Epidermal melanocyte (primary cell): ENCODE measurements around the gene CRTC1.
"Not testable (repeated sequence)": the region's sequence is repeated elsewhere in the genome, so short reads cannot be mapped to it uniquely, and the experiment has no call there.

ENCODE experiments used
- DNase-seq: peaks from one replicate; pipeline ENCODE4 v3.0.0; 2011; ENCODE audit warnings: low spot score; ENCODE audit not compliant: insufficient read length

CRTC1 gene

DNA sequence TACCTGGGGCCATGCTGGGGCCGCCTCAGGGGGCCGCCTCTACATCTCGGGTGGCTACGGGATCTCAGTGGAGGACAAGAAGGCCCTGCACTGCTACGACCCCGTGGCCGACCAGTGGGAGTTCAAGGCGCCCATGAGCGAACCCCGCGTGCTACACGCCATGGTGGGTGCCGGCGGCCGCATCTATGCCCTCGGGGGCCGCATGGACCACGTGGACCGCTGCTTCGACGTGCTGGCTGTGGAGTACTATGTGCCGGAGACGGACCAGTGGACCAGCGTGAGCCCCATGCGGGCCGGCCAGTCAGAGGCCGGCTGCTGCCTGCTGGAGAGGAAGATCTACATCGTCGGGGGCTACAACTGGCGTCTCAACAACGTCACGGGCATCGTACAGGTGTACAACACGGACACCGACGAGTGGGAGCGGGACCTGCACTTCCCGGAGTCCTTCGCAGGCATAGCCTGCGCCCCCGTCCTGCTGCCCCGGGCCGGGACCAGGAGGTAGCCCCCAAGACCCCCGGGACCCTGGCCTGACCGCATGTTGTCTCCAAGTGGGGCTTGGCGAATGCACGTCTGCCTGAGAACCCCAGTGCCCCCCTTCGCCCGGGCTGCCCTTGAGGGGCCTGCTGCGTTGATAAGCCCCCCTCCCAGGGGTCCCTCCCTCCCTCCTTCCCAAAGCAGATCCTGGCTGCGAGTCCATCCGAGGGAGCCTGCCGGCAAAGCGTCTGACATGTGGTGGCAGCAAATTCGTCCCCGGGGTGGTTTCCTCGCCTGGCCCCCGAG, 14.5 kb upstream of the CRTC1 start:
- DNase-seq = no peak

DNA sequence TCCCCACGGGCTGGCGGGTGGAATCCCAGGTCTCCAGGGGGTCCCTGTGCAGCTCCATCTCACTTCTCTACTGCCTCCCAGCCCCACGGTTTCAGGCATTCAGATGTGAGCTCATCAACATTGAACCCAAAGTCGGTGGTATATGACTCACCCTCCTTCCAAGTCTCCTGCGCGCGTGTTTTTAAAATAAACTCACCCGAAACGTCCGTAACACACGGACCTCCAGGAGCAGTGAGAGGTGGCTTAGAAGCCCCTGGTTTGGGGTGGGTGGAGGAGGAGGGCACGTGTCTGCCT, 14.0 kb upstream of the CRTC1 start:
- DNase-seq = no peak

DNA sequence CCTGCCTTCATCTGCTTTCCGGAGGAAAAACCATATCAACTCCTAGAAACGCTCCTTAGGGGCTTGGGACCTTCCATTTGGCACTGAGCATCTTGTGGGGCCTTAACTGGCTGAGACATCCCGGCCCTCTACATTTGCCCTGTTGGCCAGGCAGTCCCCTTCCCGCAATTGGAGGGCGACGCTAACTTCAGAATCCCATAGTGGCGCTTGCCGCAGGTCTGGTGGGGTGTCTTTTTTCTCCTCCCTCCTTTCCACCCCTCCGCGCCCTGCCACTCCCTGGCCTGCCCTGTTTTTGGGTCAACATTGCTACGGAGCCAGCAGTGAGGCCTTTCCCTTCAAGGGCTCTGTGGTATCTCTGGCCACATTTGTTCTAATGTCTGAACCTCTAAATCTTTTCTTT, 13.6 kb upstream of the CRTC1 start:
- no peak for DNase-seq

DNA sequence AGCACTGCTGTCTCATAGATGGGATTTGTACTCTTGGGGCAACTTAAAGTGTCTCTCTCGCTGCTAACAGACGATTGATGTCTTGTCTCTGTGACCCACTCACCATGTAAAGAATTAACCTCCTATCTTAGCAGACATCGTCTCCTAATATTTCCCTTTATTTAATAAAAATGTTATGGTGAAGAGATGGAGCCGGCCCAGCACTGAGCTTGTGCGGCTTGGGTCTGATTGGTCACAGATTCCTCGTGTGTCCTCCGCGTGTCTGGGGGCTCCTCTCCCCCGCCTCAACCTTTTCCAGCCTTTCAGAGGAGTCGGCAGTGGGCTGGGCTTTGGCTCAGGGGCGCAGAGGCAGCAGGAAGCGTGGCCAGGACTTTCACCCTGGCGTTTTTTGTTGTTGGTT, 13.2 kb upstream of the CRTC1 start:
- DNase-seq = no peak

- DNase-seq = no peak
Observed at GRCh38 chr19:18671303-18672043, 12.0 kb upstream of the CRTC1 start.

GRCh38 chr19:18672044-18672451, 11.4 kb upstream of the CRTC1 start:
- DNase-seq = no peak

DNA sequence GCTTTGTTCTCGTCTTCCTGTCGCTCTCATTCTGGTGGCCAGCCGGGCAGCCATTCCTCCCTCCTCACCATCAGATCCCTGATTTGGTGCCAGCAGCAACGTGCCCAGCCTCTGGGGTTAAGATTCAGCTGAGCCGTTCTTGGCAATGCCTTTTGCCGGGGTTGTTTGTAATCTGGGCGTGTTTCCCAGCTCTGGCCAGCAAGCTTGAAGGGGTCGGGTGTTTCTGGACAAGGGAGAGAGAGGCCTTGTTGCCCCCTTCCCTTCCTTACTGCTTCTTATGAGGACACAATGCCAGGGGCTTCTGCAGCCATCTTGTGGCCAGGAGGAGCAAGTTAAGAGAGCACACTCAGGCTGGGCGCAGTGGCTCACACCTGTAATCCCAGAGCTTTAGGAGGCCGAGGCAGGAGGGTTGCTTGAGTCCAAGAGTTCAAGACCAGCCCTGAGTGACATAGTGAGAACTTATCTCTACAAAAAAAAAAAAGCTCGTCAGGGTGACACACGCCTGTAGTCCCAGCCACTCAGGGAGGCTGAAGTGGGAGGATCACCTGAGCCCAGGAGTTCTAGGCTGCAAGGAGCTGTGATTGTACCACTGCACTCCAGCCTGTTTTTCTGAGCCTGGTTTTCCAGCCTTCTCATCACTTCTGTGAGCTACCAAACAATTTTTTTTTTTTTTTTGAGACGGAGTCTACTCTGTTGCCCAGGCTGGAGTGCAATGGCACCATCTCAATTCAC, 10.7 kb upstream of the CRTC1 start:
- no peak for DNase-seq

- DNase-seq = no peak
Observed at GRCh38 chr19:18674616-18675015, 8.9 kb upstream of the CRTC1 start.

DNA sequence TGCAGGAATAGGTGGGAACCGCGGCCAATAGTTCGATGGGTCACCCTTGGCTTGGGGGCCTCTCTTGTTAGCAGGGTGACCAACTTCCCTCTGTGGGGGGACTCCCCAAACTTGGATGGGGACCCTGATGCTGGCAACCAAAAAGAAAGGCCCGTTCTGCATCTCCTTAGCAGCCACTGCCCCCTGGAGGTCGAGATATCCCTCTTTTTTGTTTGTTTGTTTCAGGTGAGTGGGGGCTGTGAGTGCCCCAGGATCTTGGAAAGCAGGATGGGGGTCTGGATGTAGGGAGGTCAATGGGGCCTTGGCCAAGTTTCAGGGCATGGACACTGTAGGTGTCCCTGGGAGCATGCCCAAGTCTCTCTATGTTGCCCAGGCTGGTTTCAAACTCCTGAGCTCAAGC, 7.7 kb upstream of the CRTC1 start:
- DNase-seq = no peak

GRCh38 chr19:18676692-18677091, 6.8 kb upstream of the CRTC1 start:
- no peak for DNase-seq

DNA sequence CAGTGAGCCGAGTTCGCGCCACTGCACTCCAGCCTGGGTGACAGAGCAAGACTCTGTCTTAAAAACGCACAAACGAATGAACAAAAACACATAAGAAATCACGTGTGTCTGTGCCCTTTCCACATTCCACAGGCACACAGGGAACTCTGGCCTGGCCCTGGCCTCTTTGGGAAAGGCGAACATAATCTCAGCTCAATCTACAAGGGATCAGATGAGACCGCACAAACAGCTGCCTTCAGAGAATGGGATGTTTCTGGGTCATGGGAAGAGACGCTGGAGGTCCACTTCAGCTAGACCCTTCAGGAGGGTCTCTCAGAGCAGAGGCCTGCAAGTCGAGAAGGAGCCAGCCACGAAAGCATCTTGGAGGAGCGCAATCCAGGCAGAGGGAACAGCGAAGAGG, 6.3 kb upstream of the CRTC1 start:
- DNase-seq = no peak

DNA sequence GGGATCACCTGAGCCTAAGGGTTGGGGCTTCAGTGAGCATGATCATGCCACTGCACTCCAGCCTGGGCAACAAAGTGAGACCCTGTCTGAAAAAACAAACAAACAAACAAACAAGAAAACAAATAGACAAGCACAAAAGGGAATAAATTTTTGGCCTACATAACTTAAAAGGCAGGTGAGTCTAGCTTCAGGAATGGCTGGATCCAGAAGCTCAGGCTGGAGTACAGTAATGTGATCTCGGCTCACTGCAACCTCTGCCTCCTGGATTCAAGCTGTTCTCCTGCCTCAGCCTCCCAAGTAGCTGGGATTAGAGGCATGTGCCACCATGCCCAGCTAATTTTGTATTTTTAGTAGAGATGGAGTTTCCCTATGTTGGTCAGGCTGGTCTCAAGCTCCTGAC, 3.3 kb upstream of the CRTC1 start:
- DNase-seq = not testable (repeated sequence)

DNA sequence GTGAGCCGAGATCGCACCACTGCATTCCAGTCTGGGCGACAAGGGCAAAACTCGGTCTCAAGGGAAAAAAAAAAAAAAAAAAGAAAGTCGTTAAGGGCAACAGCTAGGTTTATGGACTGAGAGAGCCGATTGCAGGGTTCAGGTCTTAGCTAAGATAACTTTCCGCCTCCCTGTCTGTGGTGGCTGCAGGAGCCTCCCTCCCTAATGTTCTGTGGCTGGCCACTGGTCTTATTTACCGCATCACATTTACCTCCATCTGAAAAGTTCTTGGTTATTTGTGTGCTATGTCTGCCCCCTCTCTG, 722 bp upstream of the CRTC1 start:
- no peak for DNase-seq

- no peak for DNase-seq
Observed at GRCh38 chr19:18683958-18684641, 620 bp downstream of the CRTC1 start.

GRCh38 chr19:18684642-18684993, 1.1 kb downstream of the CRTC1 start:
- DNase-seq = no peak

GRCh38 chr19:18685597-18686190, 2.2 kb downstream of the CRTC1 start:
- no peak for DNase-seq

- DNase-seq = no peak
Observed at GRCh38 chr19:18687740-18688465, 4.4 kb downstream of the CRTC1 start.

DNA sequence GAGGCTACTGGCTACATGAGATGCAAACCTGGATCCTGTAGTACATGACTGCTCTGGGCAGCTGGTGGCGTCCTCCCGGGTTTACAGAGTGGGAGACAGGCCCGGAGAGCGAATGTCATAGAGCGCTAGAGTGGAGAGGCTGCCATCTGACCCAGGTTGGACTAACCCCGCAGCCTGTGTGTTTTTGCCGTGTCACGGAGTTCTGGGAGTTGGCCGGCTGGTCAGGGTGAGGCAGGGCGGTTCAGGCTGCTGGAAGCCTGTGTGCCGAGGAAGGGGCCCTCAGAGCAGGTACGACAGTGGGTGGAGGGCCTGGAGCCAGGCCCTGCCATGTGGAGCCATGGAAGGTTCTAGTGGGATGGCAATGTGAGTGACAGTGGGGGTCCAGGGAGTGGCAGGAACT, 12.5 kb downstream of the CRTC1 start:
- no peak for DNase-seq

- DNase-seq = no peak
Observed at GRCh38 chr19:18697680-18698079, 14.2 kb downstream of the CRTC1 start.

- DNase-seq = no peak
Observed at GRCh38 chr19:18698321-18699167, 15.1 kb downstream of the CRTC1 start.
